SK-N-SH treated with all-trans-retinoic acid at 6 μM for 48 hours (cell line): Measurements from ENCODE around the gene RHBDD1.

ENCODE experiments used
- ARNTL ChIP-seq: fragments of 450-650 bp; formaldehyde crosslinking; IDR thresholded peaks from 2 replicates; pipeline ENCODE4 v1.5.0; 2020; ENCODE audit warnings: low read depth, mild to moderate bottlenecking, moderate library complexity, borderline replicate concordance
- PATZ1 ChIP-seq: fragments of 250-450 bp; sonication (Bioruptor Pico); IDR thresholded peaks from 2 replicates; pipeline ENCODE4 v1.8.0; 2020; ENCODE audit warnings: mild to moderate bottlenecking, moderate library complexity, borderline replicate concordance

- TF ChIP-seq ARNTL (CRISPR knock-in tag) (no peak), PATZ1 (CRISPR knock-in tag) (no peak)
Measured at GRCh38 chr2:226832061-226832460, 3.8 kb upstream of the RHBDD1 start.
